Measurements from ENCODE around the gene CBS. TPM values are rescaled to one million over a fixed set of nuclear protein-coding genes. Genes with fewer than 3 reads are reported as not detected.
"Not testable (repeated sequence)": the region's sequence is repeated elsewhere in the genome, so short reads cannot be mapped to it uniquely, and the experiment has no call there.

The CBS gene
- polyA plus RNA-seq, 3 donors = 20.2 to 37.0 (median 30.1) TPM

- DNase-seq (ENCODE audit: low read depth in 3 of 3, low spot score in 2 of 3) = no peak
Observed at GRCh38 chr21:43027846-43028731, 47.5 kb downstream of the CBS start.

- DNase-seq (ENCODE audit: low read depth in 3 of 3, low spot score in 2 of 3) = no peak
Observed at GRCh38 chr21:43025636-43026180, 49.9 kb downstream of the CBS start.

- DNase-seq (ENCODE audit: low read depth in 3 of 3, low spot score in 2 of 3) = no peak
Observed at GRCh38 chr21:43024439-43025136, 51.0 kb downstream of the CBS start.

- DNase-seq (ENCODE audit: low read depth in 3 of 3, low spot score in 2 of 3) = no peak
Observed at GRCh38 chr21:43023175-43023574, 52.5 kb downstream of the CBS start.

- DNase-seq (ENCODE audit: low read depth in 3 of 3, low spot score in 2 of 3) = no peak
Observed at GRCh38 chr21:43021756-43022600, 53.7 kb downstream of the CBS start.

GRCh38 chr21:43021191-43021590 is 54.4 kb downstream of the CBS start:
- DNase-seq (ENCODE audit: low read depth in 3 of 3, low spot score in 2 of 3) = no peak

GRCh38 chr21:43020771-43021170 is 54.9 kb downstream of the CBS start:
- no peak for DNase-seq (ENCODE audit: low read depth in 3 of 3, low spot score in 2 of 3)

GRCh38 chr21:43020177-43020576 is 55.5 kb downstream of the CBS start:
- DNase-seq (ENCODE audit: low read depth in 3 of 3, low spot score in 2 of 3) = no peak

- no peak for DNase-seq (ENCODE audit: low read depth in 3 of 3, low spot score in 2 of 3)
Observed at GRCh38 chr21:43018519-43018918, 57.1 kb downstream of the CBS start.

- no peak for DNase-seq (ENCODE audit: low read depth in 3 of 3, low spot score in 2 of 3)
Observed at GRCh38 chr21:43016728-43017127, 58.9 kb downstream of the CBS start.

GRCh38 chr21:43015906-43016540 is 59.6 kb downstream of the CBS start:
- no peak for DNase-seq (ENCODE audit: low read depth in 3 of 3, low spot score in 2 of 3)

GRCh38 chr21:43012596-43012995 is 63.0 kb downstream of the CBS start:
- no peak for DNase-seq (ENCODE audit: low read depth in 3 of 3, low spot score in 2 of 3)

- no peak for DNase-seq (ENCODE audit: low read depth in 3 of 3, low spot score in 2 of 3)
Observed at GRCh38 chr21:43006874-43007208, 68.8 kb downstream of the CBS start.

- DNase-seq (ENCODE audit: low read depth in 3 of 3, low spot score in 2 of 3) = not testable (repeated sequence)
Observed at GRCh38 chr21:43006051-43006873, 69.4 kb downstream of the CBS start.

- DNase-seq (ENCODE audit: low read depth in 3 of 3, low spot score in 2 of 3) = no peak
Observed at GRCh38 chr21:43005635-43006034, 70.0 kb downstream of the CBS start.

GRCh38 chr21:43004926-43005325 is 70.7 kb downstream of the CBS start:
- DNase-seq (ENCODE audit: low read depth in 3 of 3, low spot score in 2 of 3) = no peak
